ENCODE results near the gene AKAP7.
A peak's percentile ranks its signal among the peaks of the same experiment; 100 is the strongest.
"Not testable (repeated sequence)": the region's sequence is repeated elsewhere in the genome, so short reads cannot be mapped to it uniquely, and the experiment has no call there.

AKAP7 gene

GRCh38 chr6:131135244-131136020 lies at the start of gene AKAP7:
TSS of gene AKAP7 (plus strand) at chr6:131135467. CDS start at chr6:131135764, 297 bp downstream.
- DNase-seq: peak; percentile 27

DNA sequence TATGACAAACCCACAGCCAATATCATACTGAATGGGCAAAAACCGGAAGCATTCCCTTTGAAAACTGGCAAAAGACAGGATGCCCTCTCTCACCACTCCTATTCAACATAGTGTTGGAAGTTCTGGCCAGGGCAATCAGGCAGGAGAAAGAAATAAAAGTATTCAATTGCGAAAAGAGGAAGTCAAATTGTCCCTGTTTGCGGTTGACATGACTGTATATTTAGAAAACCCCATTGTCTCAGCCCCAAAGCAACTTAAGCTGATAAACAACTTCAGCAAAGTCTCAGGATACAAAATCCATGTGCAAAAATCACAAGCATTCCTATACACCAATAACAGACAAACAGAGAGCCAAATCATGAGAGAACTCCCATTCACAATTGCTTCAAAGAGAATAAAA lies 44.9 kb upstream of the AKAP7 start:
- not testable (repeated sequence) for DNase-seq

GRCh38 chr6:131091944-131092343 lies 43.3 kb upstream of the AKAP7 start:
- DNase-seq: not testable (repeated sequence)

- DNase-seq: no peak
These were observed 41.9 kb upstream of the AKAP7 start for GRCh38 chr6:131093334-131093733.

DNA sequence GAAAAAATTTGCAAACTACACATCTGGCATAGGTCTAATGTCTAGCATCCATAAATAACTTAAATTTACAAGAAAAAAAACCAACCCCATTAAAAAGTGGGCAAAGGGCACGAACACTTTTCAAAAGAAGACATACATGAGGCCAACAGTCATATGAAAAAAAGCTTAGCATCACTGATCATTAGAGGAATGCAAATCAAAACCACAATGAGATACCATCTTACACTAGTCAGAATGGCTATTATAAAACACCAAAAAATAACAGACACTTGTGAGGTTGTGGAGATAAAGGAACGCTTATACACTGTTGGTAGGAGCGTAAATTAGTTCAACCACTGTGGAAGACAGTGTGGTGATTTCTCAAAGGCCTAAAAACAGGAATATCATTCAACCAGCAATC lies 38.5 kb upstream of the AKAP7 start:
- DNase-seq: no peak

DNA sequence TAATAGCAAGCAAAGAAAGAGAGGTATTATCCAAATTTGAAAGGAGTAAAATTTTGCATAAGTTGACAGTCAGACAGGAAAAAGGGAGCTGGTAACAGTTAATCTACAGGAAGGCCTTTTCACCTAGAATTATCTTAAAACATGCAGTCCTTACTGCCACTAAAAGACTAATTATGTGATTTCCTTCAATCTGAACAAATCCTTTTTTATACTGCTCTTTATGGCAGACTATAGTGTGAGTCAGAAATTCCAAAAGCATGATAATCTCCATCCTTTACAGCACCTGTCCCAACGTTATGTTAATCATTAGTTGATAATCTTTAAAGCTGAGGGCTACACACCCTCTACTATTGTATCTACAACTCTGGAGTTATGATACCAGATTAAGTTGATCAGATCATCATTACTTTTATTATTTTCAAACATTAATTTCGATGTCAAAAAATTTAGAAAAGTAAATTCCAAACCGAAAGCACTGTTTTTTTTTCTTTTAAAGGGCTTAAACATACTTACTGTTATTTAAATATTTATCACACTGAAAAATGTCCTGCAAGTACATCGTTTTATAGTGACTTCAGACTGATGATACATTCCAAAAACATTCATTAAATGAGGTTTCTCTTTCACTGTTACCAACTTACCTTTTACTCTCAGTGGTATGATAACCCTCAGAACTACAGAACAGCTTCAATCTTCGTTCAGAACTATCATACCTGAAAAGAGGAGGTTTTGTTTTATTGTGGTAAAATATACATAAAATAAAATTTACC lies 33.2 kb upstream of the AKAP7 start:
- no peak for DNase-seq

DNA sequence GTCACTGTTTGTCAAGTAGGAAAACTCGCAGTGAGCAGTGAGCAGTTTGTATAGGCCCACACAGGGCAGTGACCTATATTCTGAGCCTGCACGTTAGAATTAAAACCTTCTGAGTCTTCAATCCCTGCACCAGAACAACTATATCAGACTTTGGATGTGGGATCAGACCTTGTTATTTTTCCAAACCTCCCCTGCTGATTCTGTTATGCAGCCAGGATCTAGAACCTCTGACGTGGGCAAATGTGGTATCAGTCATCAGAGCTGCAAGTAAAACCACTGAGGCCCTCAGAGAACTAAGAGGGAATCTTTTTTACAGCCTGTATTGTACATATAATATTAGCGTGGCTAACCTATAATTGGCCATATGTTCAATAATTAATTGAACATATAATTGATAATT lies 32.0 kb upstream of the AKAP7 start:
- DNase-seq: no peak

DNA sequence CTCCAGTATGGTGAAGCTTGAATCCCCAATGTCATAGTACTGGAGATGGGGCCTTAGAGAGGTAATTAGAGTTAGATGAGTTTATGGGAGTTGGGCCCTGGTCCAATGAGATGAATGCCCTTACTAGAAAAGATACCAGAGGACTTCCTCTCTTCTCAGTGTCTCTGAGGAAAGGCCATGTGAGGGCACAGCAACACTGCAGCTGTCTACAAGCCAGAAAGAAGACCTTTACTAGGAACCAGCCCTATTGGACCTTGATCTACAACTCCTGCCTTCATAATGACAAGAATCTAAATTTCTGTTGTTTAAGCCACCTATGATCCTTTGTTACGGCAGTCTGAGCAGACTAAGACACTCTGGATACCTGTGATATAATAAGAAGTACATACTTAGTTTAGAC lies 31.4 kb upstream of the AKAP7 start:
- no peak for DNase-seq

DNA sequence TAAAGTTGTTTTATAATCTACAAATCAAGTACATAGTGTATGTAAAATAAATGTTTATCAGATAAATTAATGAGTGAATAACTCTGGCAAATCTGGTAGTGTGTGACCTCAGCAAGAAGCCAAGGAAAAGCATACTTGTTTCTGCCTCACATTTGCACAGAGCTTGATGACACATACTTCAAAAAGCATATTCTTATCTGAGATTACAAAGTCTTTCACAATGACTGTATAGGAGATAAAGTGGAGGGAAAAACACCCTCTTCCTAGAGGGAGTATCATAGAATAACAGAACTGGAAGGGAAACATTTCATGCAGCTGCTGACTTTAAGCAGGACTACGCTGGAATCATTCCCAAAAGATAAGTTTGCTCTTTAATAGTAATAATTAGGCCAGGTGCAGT lies 28.1 kb upstream of the AKAP7 start:
- DNase-seq: no peak

DNA sequence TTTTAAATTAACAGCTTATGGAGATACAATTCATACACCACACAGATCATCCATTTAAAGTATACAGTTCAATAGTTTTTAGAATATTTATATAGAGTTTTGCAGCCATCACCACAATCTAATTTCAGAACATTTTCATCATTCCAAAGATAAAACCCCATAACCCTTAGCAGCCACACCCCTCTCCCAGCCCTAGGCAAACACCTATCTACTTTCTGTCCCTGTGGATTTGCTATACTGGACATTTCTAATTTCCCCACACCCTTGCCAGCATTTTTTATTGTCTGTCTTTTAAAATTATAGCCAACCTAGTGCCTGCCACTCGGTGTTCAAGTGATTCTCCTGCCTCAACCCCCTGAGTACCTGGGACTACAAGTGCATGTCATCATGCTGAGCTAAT lies 23.0 kb upstream of the AKAP7 start:
- no peak for DNase-seq

DNA sequence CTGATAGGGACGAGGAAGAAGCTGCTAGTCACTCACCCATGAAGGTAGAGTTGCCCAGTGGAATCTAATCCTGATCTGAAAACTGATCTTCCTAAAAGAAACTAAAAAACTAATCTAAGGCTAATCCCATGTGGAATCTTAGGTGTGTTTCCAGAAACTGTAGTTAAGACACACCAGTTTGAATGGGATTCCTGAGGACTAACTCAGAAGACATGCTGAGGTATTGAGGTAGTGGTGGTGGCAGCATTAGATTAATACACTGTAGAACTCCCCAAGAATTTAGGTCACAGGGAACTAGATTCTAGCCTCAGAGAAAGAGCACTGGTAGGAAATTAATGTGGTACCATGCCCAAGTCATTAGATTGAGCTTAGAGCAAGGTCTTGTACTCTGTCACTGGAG lies 19.6 kb upstream of the AKAP7 start:
- no peak for DNase-seq

- DNase-seq: no peak
These were observed 18.9 kb upstream of the AKAP7 start for GRCh38 chr6:131116321-131116720.

- DNase-seq: no peak
These were observed 18.4 kb upstream of the AKAP7 start for GRCh38 chr6:131116755-131117360.

- DNase-seq: no peak
These were observed 17.4 kb upstream of the AKAP7 start for GRCh38 chr6:131117878-131118277.

GRCh38 chr6:131122007-131122406 lies 13.3 kb upstream of the AKAP7 start:
- DNase-seq: no peak

GRCh38 chr6:131122516-131122915 lies 12.8 kb upstream of the AKAP7 start:
- no peak for DNase-seq

DNA sequence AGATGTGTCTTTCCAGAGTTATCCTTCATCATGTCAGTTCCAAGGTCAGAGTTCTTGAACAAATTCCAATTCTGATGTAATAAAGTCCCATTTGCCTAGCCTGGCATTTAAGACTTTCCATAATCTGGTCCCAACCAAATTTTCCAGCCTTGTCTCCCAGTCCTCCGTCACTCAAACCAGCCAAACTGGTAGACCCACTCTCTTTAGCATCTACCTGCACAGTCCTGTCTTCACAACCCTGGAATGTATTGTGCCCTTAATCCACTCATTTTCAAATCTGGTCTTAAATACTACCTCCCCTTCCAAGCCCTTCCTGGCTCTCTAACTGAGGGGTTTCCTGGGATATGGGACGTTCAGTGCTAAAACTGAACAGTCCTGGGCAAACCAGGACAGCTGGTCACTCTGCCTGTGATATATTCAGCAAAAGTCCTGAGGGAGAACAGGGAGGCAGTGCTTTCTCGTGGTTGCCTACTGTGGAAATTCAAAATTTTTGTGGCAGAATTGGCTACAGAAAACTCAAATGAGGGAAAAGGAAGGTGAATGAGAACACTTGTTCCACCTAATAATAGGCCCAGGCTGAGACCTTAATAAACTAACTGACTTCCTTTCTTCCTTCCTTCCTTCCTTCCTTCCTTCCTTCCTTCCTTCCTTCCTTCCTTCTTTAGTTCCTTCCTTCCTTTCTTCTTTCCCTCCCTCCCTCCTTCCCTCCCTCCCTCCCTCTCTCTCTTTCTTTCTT lies 10.8 kb upstream of the AKAP7 start:
- no peak for DNase-seq

GRCh38 chr6:131125431-131125830 lies 9.8 kb upstream of the AKAP7 start:
- DNase-seq: no peak

GRCh38 chr6:131129689-131130553 lies 5.3 kb upstream of the AKAP7 start:
- no peak for DNase-seq

GRCh38 chr6:131130554-131130940 lies 4.7 kb upstream of the AKAP7 start:
- no peak for DNase-seq

- DNase-seq: no peak
These were observed 2.9 kb upstream of the AKAP7 start for GRCh38 chr6:131132360-131132759.
